Panc1 (cell line): ENCODE measurements around the gene CIAO2B.

Experiments
- CTCF ChIP-seq: fragments of 450-650 bp; IDR thresholded peaks from 2 replicates; pipeline ENCODE4 v1.5.1; 2017; ENCODE audit warnings: mild to moderate bottlenecking
- POLR2AphosphoS5 ChIP-seq: IDR thresholded peaks from 2 replicates; pipeline ENCODE4 v1.6.1; 2012; ENCODE audit warnings: mild to moderate bottlenecking, low read depth, low read length, moderate library complexity
- REST ChIP-seq, 2 experiments: IDR thresholded peaks; 2 replicates each; pipeline ENCODE4 v1.6.1; 2011 to 2012; ENCODE audit warnings: low read depth in 2 of 2, control low read depth in 1 of 2, low read length in 1 of 2, mild to moderate bottlenecking in 1 of 2, moderate library complexity in 1 of 2; ENCODE audit not compliant: insufficient read depth in 1 of 2
- TCF7L2 ChIP-seq: IDR thresholded peaks from 2 replicates; pipeline ENCODE4 v1.6.1; 2011; ENCODE audit warnings: mild to moderate bottlenecking, low read depth, low read length, inconsistent platforms

GRCh38 chr16:66923247-66923731 is 10.9 kb downstream of the CIAO2B start:
- no peak for TF ChIP-seq CTCF
- TF ChIP-seq POLR2AphosphoS5 = no peak
- no peak for TF ChIP-seq TCF7L2
- no peak for TF ChIP-seq REST (IDR thresholded peaks at IDR 0.05; ENCODE audit: insufficient read depth in 1 of 2, low read depth in 2 of 2, low read length in 1 of 2)
